Dermis blood vessel endothelial cell (primary cell): Measurements from ENCODE around the gene PDE4B. TPM values are rescaled to one million over a fixed set of nuclear protein-coding genes. Genes with fewer than 3 reads are reported as not detected.

ENCODE experiments used
- DNase-seq: peaks from one replicate; pipeline ENCODE4 v3.0.0; 2010
- total RNA-seq: library from RNA; depleted of rRNA; stranded (reverse); fragments of >200 nt; gene quantifications from 2 replicates; pipeline ENCODE4 v1.2.3, GENCODE V29; 2014

Gene PDE4B
- total RNA-seq, 1 donor from 2014 or later: 156 TPM

DNA sequence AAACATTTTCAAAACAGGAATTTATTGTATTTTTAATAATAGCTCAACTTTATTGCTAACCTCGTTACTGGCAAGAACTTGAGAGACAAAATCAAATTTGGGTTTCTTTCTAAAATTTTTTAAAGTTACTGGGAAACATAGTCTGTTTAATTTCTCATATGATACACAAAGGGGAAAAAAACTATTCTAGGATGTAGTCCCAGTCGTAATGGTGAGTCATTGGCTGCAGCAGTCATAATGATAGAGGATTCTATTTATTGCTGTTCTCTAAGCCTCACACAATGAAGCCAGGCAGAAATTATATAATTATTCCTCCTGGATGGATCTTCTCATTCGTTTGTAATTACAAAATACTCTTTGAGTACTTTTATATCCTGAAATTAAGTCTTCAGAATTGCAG lies 414.8 kb downstream of the PDE4B start:
- peak; percentile 21 for DNase-seq

GRCh38 chr1:66208632-66209031 lies 415.9 kb downstream of the PDE4B start:
- DNase-seq: no peak

- DNase-seq: no peak
Observed at GRCh38 chr1:66210635-66211244, 418.0 kb downstream of the PDE4B start.

- DNase-seq: no peak
Observed at GRCh38 chr1:66211521-66211920, 418.8 kb downstream of the PDE4B start.

- DNase-seq: no peak
Observed at GRCh38 chr1:66213491-66213890, 420.8 kb downstream of the PDE4B start.

DNA sequence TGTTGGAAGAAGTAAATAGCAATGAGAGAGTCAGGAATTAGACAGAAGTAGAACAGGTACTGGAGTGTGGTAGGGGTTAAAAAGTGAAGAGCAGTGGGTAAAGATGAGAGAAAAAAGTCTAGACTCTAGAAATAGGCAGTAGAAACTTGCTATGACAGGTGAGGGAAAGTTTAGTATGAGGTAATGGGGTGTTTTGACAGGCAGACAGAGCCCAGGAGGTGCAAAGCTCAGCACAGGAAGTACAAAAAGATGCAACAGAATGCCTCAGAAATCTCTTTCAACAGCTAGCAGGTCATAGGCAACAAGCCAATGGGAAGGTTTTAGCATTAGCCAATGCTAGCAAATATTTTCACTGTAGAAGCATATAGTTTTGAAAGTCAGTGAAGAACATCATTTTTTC lies 422.2 kb downstream of the PDE4B start:
- DNase-seq: no peak

DNA sequence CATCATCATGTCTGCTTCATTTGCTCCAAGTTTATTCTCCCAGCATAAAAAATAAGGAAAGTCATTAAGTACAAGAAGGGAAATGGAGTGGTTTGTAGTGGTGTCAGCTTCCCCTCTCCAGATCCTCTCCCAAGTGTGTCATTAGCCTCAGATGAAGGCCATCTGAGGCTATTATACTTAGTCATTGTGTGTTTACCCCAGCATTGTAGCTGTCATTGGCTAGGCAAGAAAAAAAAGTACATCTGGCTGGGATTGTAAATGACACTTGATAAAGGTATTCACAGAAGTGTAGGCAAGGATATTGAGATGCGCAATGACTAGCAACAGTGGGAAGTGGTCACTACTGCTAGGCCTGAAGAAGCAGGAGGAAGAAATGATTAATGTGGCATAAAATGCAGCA lies 424.3 kb downstream of the PDE4B start:
- no peak for DNase-seq

- DNase-seq: no peak
Observed at GRCh38 chr1:66217561-66217960, 424.9 kb downstream of the PDE4B start.

- no peak for DNase-seq
Observed at GRCh38 chr1:66220477-66220876, 427.8 kb downstream of the PDE4B start.

DNA sequence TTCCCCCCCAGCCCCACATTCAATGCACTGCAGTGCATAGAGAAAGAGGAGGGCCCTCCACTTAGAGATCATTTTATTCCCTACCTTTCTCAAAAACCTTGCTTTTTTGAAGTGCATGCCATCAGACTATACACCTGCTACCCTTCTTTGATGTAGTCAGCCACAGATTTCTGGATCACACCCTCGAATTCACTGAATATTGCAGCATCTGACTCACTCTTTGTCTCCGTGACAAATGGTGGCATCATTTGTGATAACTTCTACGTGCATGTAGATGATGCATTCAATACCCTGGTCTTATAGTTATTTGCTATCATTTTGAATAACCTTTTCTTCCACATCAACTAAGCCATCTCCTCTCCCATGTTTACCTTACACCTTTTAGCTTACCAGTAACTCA lies 431.0 kb downstream of the PDE4B start:
- DNase-seq: no peak

- no peak for DNase-seq
Observed at GRCh38 chr1:66226985-66227384, 434.3 kb downstream of the PDE4B start.

DNA sequence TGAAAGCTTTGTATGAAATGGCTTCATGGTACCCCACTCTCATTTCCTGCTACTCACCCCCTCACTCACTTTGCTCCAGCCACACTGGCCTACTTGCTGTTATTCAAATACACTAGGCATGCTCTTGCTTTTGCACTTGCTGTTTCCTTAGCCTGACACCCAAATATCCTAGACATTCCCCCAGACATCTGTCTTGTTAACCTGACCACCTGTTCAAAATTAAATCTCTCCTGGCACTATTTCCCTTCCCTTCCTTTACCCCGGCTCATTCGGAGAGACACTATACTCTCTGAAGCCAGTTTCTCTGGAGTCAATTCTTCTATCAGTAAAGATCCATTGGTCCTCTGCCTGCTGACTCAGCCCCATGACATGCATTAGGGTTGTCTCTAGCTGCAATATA lies 435.3 kb downstream of the PDE4B start:
- no peak for DNase-seq

DNA sequence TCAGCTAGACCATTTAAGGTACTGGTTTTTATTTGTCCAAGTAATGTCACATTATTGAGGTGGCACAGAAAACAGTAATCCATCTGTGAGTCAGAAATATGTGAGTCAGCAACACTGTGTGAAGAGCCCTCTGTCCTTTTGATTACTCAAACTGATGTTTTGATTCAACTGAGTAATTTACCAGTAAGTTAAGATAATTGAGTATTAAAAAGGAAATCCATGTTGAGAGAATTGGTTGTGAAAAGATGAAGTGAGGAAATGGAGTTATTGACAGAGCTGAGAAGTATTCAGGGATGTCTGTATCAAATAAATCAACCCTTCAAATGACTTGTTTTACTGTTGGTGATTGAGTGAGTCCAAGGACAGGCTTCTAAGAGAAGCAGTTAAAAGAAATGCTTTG lies 438.5 kb downstream of the PDE4B start:
- DNase-seq: peak; percentile 14

DNA sequence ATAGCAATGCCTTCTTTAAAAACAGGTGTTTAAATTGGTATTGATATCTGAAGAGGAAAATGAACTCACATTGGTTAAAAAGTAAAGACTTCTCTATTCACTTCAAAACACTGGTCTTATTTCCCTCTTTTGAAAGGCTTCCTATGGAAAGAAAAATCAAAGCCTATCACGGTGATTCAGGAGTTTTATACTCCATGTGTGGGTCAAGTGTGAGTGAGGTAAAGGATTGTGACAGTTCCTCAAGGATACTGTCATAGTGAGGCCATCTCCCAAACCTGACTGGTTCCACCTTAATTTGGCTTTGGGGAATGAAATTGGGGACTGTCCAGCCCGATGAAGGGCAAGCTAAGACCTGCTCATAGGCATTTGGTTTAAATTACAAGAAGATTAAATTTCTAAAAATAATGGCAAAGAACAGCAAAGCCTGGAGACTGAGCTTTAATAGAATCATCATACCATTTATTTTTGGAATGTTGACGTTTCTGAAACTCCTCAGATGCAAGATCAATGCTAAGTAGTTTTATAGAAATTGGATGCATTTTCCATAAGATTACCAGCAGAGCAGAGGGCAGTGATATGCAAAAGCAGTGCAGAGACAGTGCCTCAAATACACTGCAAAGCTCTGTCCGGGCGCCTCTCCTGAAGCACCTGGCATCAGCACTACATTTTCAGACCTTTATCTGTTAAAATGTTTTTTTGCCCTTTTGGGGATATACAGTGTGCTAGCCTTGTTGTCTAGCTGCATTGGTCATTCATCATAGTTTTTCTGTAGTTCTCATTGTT lies 439.2 kb downstream of the PDE4B start:
- DNase-seq: no peak

DNA sequence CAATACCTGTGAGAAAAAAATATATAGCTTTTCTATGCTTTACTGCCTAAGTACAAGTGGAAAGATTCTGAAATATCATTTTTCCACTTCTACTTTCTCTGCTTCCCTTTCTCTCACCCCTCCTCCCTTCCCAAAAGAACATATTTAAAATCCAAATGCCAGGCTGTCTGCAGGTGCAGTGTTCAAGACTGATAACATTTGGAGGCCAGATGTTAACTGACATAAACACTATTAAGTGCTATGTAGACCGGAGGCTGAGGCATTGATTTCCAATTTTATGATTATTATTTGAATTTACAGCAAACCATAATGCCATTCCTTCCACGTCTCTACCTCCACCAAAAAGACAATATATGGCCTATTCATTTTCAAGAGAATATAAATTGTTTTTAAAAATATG lies 444.3 kb downstream of the PDE4B start:
- DNase-seq: no peak

DNA sequence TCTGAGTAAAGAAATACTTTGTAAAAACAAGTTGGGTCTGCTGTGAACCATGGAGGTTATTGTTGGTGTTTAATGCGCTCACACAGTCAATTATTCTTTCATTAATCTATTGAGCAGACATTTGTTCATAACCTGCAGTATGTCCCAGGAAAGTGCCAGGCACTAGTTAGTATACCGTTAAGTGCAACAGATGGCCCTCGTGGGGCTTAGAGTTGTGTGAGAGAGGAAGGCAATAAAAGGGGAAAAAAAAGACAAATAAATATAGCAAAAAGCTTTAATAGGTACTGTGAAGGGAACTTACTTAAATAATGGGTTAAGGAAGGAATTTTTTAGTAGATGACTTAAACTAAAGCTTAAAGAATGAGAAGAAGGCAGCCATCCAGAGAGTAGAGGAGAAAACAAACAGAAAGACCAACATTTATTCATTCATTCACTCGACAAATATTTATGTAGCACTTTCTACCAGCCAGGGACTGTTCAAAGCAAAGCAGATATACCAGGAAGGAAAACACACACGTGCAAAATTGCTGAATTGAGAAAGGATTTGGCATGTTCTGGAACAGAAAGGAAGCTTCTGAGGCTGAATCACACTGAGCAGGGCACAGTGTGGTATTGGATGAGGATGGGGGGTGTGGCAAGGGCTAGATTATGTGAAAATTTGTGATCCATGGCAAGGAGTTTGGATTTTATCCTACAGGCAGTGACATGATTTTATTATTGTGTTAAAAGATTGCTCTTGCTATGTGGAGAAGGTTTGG lies 445.2 kb downstream of the PDE4B start:
- DNase-seq: no peak

DNA sequence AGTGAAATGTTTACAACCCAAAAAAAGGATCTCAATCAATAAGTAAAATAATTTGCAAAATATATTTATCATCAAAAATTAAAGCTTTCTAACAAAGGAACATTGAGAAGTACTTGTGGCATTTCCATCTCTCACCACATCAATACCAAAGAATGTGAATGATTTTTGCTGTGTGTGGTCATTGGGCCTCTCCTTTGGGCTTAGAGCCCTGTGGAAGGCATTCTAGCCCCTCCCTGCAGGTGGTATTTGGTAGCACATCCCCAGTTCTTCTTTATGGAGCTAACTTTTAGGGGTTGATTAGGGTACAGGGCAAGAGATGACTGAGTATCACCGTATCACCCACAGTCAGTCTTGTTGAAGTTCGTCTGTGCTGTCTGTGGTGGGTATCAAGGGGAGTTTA lies 447.1 kb downstream of the PDE4B start:
- no peak for DNase-seq

- DNase-seq: no peak
Observed at GRCh38 chr1:66240491-66241484, 448.1 kb downstream of the PDE4B start.

- peak; percentile 93 for DNase-seq
Observed at GRCh38 chr1:66242646-66243547, 450.2 kb downstream of the PDE4B start.

DNA sequence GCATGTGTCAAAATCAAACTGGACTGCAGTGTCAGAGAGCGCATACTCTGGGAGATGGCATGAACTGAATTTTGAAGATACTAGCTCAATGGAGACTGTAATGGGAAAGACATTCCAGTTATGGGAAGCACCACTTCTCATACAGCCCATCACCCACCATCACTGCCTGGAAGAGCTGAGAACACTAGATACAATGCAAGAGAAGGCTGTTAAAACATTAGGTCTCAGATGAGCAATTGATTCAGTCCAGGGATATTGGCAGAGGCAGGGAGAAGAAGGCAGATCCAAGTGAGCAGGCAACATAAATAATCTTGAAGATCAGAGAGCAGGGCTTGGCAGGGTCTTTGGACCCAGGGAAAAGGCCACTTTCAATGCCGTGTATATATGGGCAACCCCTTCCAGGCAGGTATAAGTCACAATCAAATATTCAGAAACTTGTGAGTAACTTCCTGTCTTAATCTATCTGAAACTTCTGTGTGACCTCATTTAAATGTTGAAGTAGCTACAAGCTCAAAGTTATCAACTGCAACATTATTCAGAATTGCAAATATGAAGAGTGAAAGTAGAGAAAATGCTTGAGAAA lies 450.9 kb downstream of the PDE4B start:
- DNase-seq: peak; percentile 28

DNA sequence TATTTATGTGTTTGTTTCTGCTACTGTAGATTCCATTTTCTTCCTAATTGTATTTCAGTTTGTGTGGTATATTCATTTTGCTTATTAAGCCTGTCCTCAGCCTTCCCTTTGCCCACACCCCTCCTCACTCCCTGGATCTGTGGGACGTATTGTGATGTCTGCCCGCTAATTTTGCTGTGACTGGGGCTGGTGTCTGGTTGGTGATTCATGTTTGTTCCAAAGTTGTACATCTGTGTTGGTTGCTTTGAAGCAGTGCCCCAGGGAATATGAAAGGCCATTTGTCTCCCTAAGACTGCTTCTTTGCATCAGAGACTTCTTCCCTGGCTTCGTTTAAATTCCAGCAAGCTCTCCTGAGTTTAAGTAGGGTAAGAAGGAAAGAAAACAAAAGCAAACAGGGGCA lies 451.7 kb downstream of the PDE4B start:
- no peak for DNase-seq
